Suprapubic skin (tissue), 4 donors: ENCODE data around the gene SCLT1. TPM values are rescaled to one million over a fixed set of nuclear protein-coding genes. Genes with fewer than 3 reads are reported as not detected.

ENCODE experiments used
- DNase-seq, 2 donors: peaks; one replicate each; pipeline ENCODE4 v3.0.0-alpha.2; 2019; ENCODE audit warnings: low spot score in 2 of 2
- H3K27ac ChIP-seq: fragments of 200-600 bp; sonication (generic); one replicate; pipeline ENCODE4 v1.5.1; 2019
- H3K27me3 ChIP-seq: fragments of 200-600 bp; sonication (generic); one replicate; pipeline ENCODE4 v1.5.1; 2019
- H3K36me3 ChIP-seq: fragments of 200-600 bp; sonication (generic); one replicate; pipeline ENCODE4 v1.5.1; 2019
- H3K4me1 ChIP-seq: fragments of 200-600 bp; sonication (generic); one replicate; pipeline ENCODE4 v1.5.1; 2019
- H3K4me3 ChIP-seq: fragments of 200-600 bp; sonication (generic); one replicate; pipeline ENCODE4 v1.5.1; 2019; ENCODE audit warnings: mild to moderate bottlenecking
- H3K9me3 ChIP-seq: fragments of 200-600 bp; sonication (generic); one replicate; pipeline ENCODE4 v1.5.1; 2019
- EP300 ChIP-seq: sonication (generic); formaldehyde crosslinking; IDR thresholded peaks from one replicate; pipeline ENCODE4 v1.6.1; 2017; ENCODE audit warnings: antibody characterized with exemption
- POLR2A ChIP-seq, 2 donors: fragments of 450-650 bp; IDR thresholded peaks; one replicate each; pipeline ENCODE4 v1.6.1; 2017; ENCODE audit warnings: antibody characterized with exemption in 2 of 2, mild to moderate bottlenecking in 2 of 2, moderate library complexity in 2 of 2
- POLR2AphosphoS5 ChIP-seq, 3 donors: sonication (generic); formaldehyde crosslinking; IDR thresholded peaks; one replicate each; pipeline ENCODE4 v1.6.1; 2017; ENCODE audit warnings: antibody characterized with exemption in 3 of 3
- WGBS: methylation state at CpG from one replicate; pipeline ENCODE4 v1.1.5; 2018; 5-methylcytosine and 5-hydroxymethylcytosine counted together
- total RNA-seq, 4 donors: library from RNA; depleted of rRNA; stranded (reverse); fragments of >200 nt; gene quantifications; one replicate each; pipeline ENCODE4 v1.1.0, GENCODE V29; 2016
- TF ChIP-seq, protein P1 (sequence below), 2 donors: fragments of 200-600 bp in 1 of 2; fragments of 450-650 bp in 1 of 2; sonication (generic) in 1 of 2; IDR thresholded peaks; one replicate each; pipeline ENCODE4 v1.5.1; 2016 to 2019; ENCODE audit warnings: antibody characterized with exemption in 2 of 2, mild to moderate bottlenecking in 1 of 2, moderate library complexity in 1 of 2

Gene SCLT1
- total RNA-seq, 4 donors from 2014 or later = 7.6 to 17.2 (median 9.6) TPM

DNA sequence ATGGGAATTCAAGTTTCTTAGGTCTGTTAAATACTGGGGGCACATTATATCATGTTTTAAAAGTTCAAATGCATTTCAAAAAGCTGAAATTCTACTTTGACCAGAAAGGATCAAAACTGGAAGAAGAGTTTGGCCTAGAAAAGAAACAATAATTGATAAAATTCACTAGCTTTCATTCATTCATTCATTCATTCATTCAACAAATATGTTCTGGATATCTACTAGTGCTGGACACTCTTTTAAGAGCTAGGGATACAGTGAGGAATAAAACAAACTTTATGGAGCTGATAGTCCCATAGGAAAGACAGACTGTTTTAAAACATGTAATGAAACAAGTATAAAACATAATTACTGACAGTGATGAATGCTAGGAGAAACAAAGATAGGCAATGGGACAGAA, 177.8 kb downstream of the SCLT1 start:
- Histone ChIP-seq H3K27me3 (no peaks in the 10 kb centered on the region), H3K4me1 (no peaks in the 10 kb centered on the region), H3K36me3 (no peaks in the 10 kb centered on the region), H3K9me3 (no peaks in the 10 kb centered on the region), H3K27ac (no peak overlapping the region), H3K4me3 (no peak overlapping the region)
- no peak for DNase-seq
- TF ChIP-seq, protein P1, sequence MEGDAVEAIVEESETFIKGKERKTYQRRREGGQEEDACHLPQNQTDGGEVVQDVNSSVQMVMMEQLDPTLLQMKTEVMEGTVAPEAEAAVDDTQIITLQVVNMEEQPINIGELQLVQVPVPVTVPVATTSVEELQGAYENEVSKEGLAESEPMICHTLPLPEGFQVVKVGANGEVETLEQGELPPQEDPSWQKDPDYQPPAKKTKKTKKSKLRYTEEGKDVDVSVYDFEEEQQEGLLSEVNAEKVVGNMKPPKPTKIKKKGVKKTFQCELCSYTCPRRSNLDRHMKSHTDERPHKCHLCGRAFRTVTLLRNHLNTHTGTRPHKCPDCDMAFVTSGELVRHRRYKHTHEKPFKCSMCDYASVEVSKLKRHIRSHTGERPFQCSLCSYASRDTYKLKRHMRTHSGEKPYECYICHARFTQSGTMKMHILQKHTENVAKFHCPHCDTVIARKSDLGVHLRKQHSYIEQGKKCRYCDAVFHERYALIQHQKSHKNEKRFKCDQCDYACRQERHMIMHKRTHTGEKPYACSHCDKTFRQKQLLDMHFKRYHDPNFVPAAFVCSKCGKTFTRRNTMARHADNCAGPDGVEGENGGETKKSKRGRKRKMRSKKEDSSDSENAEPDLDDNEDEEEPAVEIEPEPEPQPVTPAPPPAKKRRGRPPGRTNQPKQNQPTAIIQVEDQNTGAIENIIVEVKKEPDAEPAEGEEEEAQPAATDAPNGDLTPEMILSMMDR (IDR thresholded peaks at IDR 0.05) = no peak
- TF ChIP-seq EP300 (no peak), POLR2AphosphoS5 (IDR thresholded peaks at IDR 0.05) (no peak), POLR2A (IDR thresholded peaks at IDR 0.05) (no peak)

DNA sequence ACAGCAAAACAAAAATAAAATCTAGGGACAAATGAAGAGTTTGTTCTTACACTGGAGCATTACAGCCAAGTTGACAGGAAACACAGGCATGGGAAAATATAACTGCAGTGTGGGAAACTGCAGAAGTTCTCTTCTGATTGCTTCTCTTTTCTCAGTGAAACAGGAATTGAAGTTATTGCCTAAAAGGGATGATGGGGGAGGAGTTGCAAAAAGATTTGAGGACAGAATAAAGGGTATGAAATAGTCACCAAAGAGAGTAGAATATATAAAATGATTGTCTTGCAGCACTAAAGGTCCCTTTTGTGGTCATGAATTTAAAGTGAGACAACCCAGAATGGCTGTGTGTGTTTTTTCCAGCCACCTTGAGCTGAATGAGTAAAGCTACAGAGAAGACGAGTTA, 180.1 kb downstream of the SCLT1 start:
- no peaks in the 10 kb centered on the region for H3K36me3 ChIP-seq
- no peaks in the 10 kb centered on the region for H3K9me3 ChIP-seq
- WGBS = 81% methylated on average over 1 of the region's 1 CpG
- no peaks in the 10 kb centered on the region for H3K4me1 ChIP-seq
- no peaks in the 10 kb centered on the region for H3K27me3 ChIP-seq
- TF ChIP-seq POLR2AphosphoS5 (IDR thresholded peaks at IDR 0.05) (no peak), EP300 (no peak), POLR2A (IDR thresholded peaks at IDR 0.05) (no peak)
- TF ChIP-seq, protein P1 (IDR thresholded peaks at IDR 0.05) = no peak
- H3K4me3 ChIP-seq = no peak overlapping the region
- H3K27ac ChIP-seq = no peak overlapping the region
- DNase-seq = no peak

DNA sequence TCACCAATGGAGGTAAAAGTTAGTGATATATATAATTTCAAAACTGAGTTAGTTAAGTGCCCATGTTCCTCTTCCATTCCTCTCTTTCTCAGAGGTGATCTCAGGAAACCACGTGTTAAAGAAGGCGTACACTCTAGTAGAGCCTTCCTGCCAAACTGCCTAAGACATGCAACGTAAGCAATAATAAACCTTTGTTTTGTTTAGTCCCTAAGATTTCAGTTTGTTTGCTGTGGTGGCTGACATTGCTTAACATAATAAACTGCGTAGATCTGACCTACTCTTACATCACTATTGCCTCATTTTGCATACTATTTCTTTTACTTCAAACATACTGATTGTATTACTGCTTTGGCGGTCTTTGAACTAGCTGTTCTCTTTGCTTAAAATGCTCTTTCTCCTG, 184.6 kb downstream of the SCLT1 start:
- Histone ChIP-seq H3K9me3 (no peaks in the 10 kb centered on the region), H3K27me3 (no peaks in the 10 kb centered on the region), H3K27ac (no peak overlapping the region), H3K4me3 (no peak overlapping the region), H3K4me1 (no peaks in the 10 kb centered on the region), H3K36me3 (no peaks in the 10 kb centered on the region)
- DNase-seq = no peak
- no peak for TF ChIP-seq EP300
- no peak for TF ChIP-seq POLR2AphosphoS5 (IDR thresholded peaks at IDR 0.05)
- TF ChIP-seq, protein P1 (IDR thresholded peaks at IDR 0.05) = no peak
- TF ChIP-seq POLR2A (IDR thresholded peaks at IDR 0.05) = no peak
- 85% methylated on average over 5 of the region's 5 CpGs for WGBS

DNA sequence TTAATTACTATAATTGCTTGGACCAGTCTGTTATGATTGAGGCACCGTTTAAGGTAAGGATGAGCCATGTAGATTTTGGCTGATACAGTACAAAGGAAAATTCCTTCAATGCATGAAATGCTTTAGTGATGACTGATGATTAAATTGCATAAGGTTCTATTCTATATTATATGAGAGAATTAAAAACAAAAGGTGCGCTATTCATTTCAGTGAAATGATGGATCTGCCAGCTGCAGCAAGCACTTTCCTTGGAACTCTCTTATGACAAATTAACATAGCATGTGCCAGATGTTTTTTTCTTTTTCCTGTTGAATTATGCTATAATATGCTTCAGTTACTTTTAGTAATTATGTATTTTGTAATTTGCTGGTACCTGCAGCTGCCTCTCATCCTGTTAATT, 185.4 kb downstream of the SCLT1 start:
- Histone ChIP-seq H3K9me3 (no peaks in the 10 kb centered on the region), H3K36me3 (no peaks in the 10 kb centered on the region), H3K27ac (no peak overlapping the region), H3K4me3 (no peak overlapping the region), H3K4me1 (no peaks in the 10 kb centered on the region), H3K27me3 (no peaks in the 10 kb centered on the region)
- WGBS = 79% methylated on average over 2 of the region's 2 CpGs
- TF ChIP-seq POLR2AphosphoS5 (IDR thresholded peaks at IDR 0.05) (no peak), POLR2A (IDR thresholded peaks at IDR 0.05) (no peak), EP300 (no peak)
- TF ChIP-seq, protein P1 (IDR thresholded peaks at IDR 0.05) = no peak
- no peak for DNase-seq

DNA sequence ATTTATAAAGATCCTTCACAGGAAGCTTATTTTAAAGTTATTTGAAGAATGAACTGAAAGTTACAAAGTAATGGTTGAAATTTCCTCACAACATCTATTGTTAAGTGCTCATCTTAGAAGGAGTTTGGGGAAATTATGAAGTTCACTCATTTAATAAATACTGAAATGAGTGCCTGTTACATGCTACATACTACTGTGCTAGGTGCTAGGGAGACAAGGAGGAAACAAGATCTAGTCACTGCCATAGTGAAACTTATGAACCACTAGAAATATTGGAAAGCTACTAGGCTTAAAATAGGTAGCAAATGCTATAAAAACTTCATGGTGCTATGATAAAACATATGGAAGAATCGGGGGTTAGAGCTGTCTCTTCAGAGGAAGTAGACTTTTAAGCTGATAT, 186.8 kb downstream of the SCLT1 start:
- WGBS = 62% methylated on average over 1 of the region's 1 CpG
- Histone ChIP-seq H3K9me3 (no peaks in the 10 kb centered on the region), H3K36me3 (no peaks in the 10 kb centered on the region), H3K27ac (no peak overlapping the region), H3K4me1 (no peaks in the 10 kb centered on the region), H3K27me3 (no peaks in the 10 kb centered on the region), H3K4me3 (no peak overlapping the region)
- TF ChIP-seq POLR2A (IDR thresholded peaks at IDR 0.05) (no peak), POLR2AphosphoS5 (IDR thresholded peaks at IDR 0.05) (no peak), EP300 (no peak)
- TF ChIP-seq, protein P1 (IDR thresholded peaks at IDR 0.05) = no peak
- no peak for DNase-seq
